Measurements from ENCODE around the gene INTS1.

The INTS1 gene

GRCh38 chr7:1438208-1438607, 66.0 kb downstream of the INTS1 start:
- DNase-seq (ENCODE audit: extremely low spot score) = no peak
- ChIA-PET CTCF (interaction anchor here (1.1 to 5.0 kb wide), 2 partner anchors 10 to 36 kb away, joined by 3 to 26 read pairs; no protein-coding TSS in a partner anchor), POLR2A (no interaction called here)
- TF ChIP-seq, protein P1, sequence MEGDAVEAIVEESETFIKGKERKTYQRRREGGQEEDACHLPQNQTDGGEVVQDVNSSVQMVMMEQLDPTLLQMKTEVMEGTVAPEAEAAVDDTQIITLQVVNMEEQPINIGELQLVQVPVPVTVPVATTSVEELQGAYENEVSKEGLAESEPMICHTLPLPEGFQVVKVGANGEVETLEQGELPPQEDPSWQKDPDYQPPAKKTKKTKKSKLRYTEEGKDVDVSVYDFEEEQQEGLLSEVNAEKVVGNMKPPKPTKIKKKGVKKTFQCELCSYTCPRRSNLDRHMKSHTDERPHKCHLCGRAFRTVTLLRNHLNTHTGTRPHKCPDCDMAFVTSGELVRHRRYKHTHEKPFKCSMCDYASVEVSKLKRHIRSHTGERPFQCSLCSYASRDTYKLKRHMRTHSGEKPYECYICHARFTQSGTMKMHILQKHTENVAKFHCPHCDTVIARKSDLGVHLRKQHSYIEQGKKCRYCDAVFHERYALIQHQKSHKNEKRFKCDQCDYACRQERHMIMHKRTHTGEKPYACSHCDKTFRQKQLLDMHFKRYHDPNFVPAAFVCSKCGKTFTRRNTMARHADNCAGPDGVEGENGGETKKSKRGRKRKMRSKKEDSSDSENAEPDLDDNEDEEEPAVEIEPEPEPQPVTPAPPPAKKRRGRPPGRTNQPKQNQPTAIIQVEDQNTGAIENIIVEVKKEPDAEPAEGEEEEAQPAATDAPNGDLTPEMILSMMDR (IDR thresholded peaks at IDR 0.05; ENCODE audit: control extremely low read depth, extremely low read depth, low read depth, missing control alignments) = no peak

- ChIA-PET CTCF (interaction anchor here (5.0 kb wide), 1 partner anchor 37 kb away, joined by 26 read pairs; no protein-coding TSS in a partner anchor), POLR2A (no interaction called here)
- TF ChIP-seq, protein P1 (IDR thresholded peaks at IDR 0.05; ENCODE audit: control extremely low read depth, extremely low read depth, low read depth, missing control alignments) = no peak
- no peak for DNase-seq (ENCODE audit: extremely low spot score)
Measured at GRCh38 chr7:1437155-1437880, 66.9 kb downstream of the INTS1 start.

- no peak for DNase-seq (ENCODE audit: extremely low spot score)
- TF ChIP-seq, protein P1 (IDR thresholded peaks at IDR 0.05; ENCODE audit: control extremely low read depth, extremely low read depth, low read depth, missing control alignments) = no peak
- POLR2A ChIA-PET = no interaction called here
- CTCF ChIA-PET = no interaction called here
Measured at GRCh38 chr7:1436608-1437007, 67.6 kb downstream of the INTS1 start.

GRCh38 chr7:1434891-1435670, 69.1 kb downstream of the INTS1 start:
- no peak for DNase-seq (ENCODE audit: extremely low spot score)
- TF ChIP-seq, protein P1 (IDR thresholded peaks at IDR 0.05; ENCODE audit: control extremely low read depth, extremely low read depth, low read depth, missing control alignments) = no peak
- ChIA-PET CTCF (interaction anchor here (1.4 to 4.7 kb wide), 2 partner anchors 39 to 210 kb away, joined by 4 to 43 read pairs; no protein-coding TSS in a partner anchor), POLR2A (no interaction called here)

GRCh38 chr7:1434165-1434718, 69.9 kb downstream of the INTS1 start:
- TF ChIP-seq, protein P1 (IDR thresholded peaks at IDR 0.05; ENCODE audit: control extremely low read depth, extremely low read depth, low read depth, missing control alignments) = no peak
- no peak for DNase-seq (ENCODE audit: extremely low spot score)
- ChIA-PET POLR2A (no interaction called here), CTCF (interaction anchor here (1.2 to 4.7 kb wide), 6 partner anchors 12 to 218 kb away, joined by 3 to 43 read pairs (median 4); no protein-coding TSS in a partner anchor)

- TF ChIP-seq, protein P1 (IDR thresholded peaks at IDR 0.05; ENCODE audit: control extremely low read depth, extremely low read depth, low read depth, missing control alignments) = no peak
- CTCF ChIA-PET = interaction anchor here (0.9 to 4.7 kb wide), 16 partner anchors 10 to 240 kb away, joined by 3 to 43 read pairs (median 4); no protein-coding TSS in a partner anchor
- POLR2A ChIA-PET = no interaction called here
- DNase-seq (ENCODE audit: extremely low spot score) = no peak
Measured at GRCh38 chr7:1433128-1433920, 70.9 kb downstream of the INTS1 start.

Measured in GM10248 (cell line).